Liver (tissue), 9 donors: ENCODE measurements around the gene HEATR3. TPM values are rescaled to one million over a fixed set of nuclear protein-coding genes. Genes with fewer than 3 reads are reported as not detected.

Experiments
- DNase-seq: peaks from one replicate; pipeline ENCODE4 v3.0.0-alpha.2; 2017; ENCODE audit warnings: low spot score
- H3K27ac ChIP-seq, 2 donors: one replicate each; pipeline ENCODE4 v1.7.0; 2013; ENCODE audit warnings: inconsistent platforms in 2 of 2, low read length in 2 of 2, control low read depth in 1 of 2, low read depth in 1 of 2, mild to moderate bottlenecking in 1 of 2
- H3K27me3 ChIP-seq, 4 donors: one replicate each; pipeline versions ENCODE4 v1.6.1 to v1.7.0; 2013; ENCODE audit warnings: low read length in 3 of 4, inconsistent platforms in 1 of 4, mild to moderate bottlenecking in 1 of 4, moderate library complexity in 1 of 4; ENCODE audit not compliant: control insufficient read depth in 4 of 4, insufficient read depth in 4 of 4
- H3K36me3 ChIP-seq, 4 donors: one replicate each; pipeline versions ENCODE4 v1.6.1 to v1.7.0; 2013; ENCODE audit warnings: low read length in 3 of 4, mild to moderate bottlenecking in 3 of 4, low read depth in 1 of 4, moderate library complexity in 1 of 4; ENCODE audit not compliant: control insufficient read depth in 4 of 4, insufficient read depth in 3 of 4
- H3K4me1 ChIP-seq, 4 donors: one replicate each; pipeline versions ENCODE4 v1.6.1 to v1.7.0; 2013; ENCODE audit warnings: low read length in 3 of 4, mild to moderate bottlenecking in 3 of 4, moderate library complexity in 1 of 4; ENCODE audit not compliant: control insufficient read depth in 4 of 4, insufficient read depth in 4 of 4
- H3K4me3 ChIP-seq, 3 donors: one replicate each; pipeline versions ENCODE4 v1.6.1 to v1.7.0; 2013; ENCODE audit warnings: low read length in 3 of 3, control low read depth in 1 of 3, low read depth in 1 of 3, mild to moderate bottlenecking in 1 of 3
- H3K9ac ChIP-seq, 2 donors: one replicate each; pipeline ENCODE4 v1.7.0; 2013; ENCODE audit warnings: low read length in 2 of 2, mild to moderate bottlenecking in 2 of 2, moderate library complexity in 2 of 2, control low read depth in 1 of 2, low read depth in 1 of 2
- H3K9me3 ChIP-seq, 4 donors: one replicate each; pipeline versions ENCODE4 v1.6.1 to v1.7.0; 2013; ENCODE audit warnings: low read length in 3 of 4; ENCODE audit not compliant: control insufficient read depth in 4 of 4
- ATF3 ChIP-seq: IDR thresholded peaks from 2 replicates; pipeline ENCODE4 v1.6.1; 2016; ENCODE audit warnings: antibody characterized with exemption
- HNF4A ChIP-seq, 2 donors: conservative IDR thresholded peaks; 2 replicates each; pipeline ENCODE4 v1.6.1; 2016; ENCODE audit warnings: antibody characterized with exemption in 2 of 2, mild to moderate bottlenecking in 2 of 2
- HNF4G ChIP-seq: IDR thresholded peaks from 2 replicates; pipeline ENCODE4 v1.6.1; 2016; ENCODE audit warnings: antibody characterized with exemption
- JUND ChIP-seq, 2 donors: IDR thresholded peaks; 2 replicates each; pipeline ENCODE4 v1.6.1; 2016; ENCODE audit warnings: antibody characterized with exemption in 2 of 2
- MAX ChIP-seq: IDR thresholded peaks from 2 replicates; pipeline ENCODE4 v1.6.1; 2016; ENCODE audit warnings: antibody characterized with exemption
- REST ChIP-seq: IDR thresholded peaks from 2 replicates; pipeline ENCODE4 v1.6.1; 2016; ENCODE audit warnings: antibody characterized with exemption, mild to moderate bottlenecking
- RXRA ChIP-seq, 2 donors: IDR thresholded peaks; 2 replicates each; pipeline ENCODE4 v1.6.1; 2017 to 2018; ENCODE audit warnings: antibody characterized with exemption in 2 of 2, mild to moderate bottlenecking in 1 of 2
- TAF1 ChIP-seq: conservative IDR thresholded peaks from 2 replicates; pipeline ENCODE4 v1.6.1; 2016; ENCODE audit warnings: antibody characterized with exemption, mild to moderate bottlenecking
- YY1 ChIP-seq: IDR thresholded peaks from 2 replicates; pipeline ENCODE4 v1.6.1; 2016; ENCODE audit warnings: antibody characterized with exemption, mild to moderate bottlenecking
- ZBTB33 ChIP-seq: IDR thresholded peaks from 2 replicates; pipeline ENCODE4 v1.6.1; 2016; ENCODE audit warnings: antibody characterized with exemption
- WGBS: extraction: QIAGEN DNeasy Blood & Tissue Kit; methylation state at CpG from one replicate; pipeline ENCODE4 v1.1.7; 2013; 5-methylcytosine and 5-hydroxymethylcytosine counted together
- polyA plus RNA-seq, 2 donors: library from polyadenylated mRNA; stranded (reverse) in 1 of 2; unstranded in 1 of 2; fragments of 200-250 nt in 1 of 2; fragments of >200 nt in 1 of 2; fragmentation: Nextera tagmentation in 1 of 2; extraction: Ambion mirVana in 1 of 2; gene quantifications; one replicate each; pipeline versions ENCODE4 v1.2.1 to v1.2.3, GENCODE V29; 2013 to 2015
- total RNA-seq, 2 donors: library from RNA; depleted of rRNA; stranded (reverse); fragments of >200 nt; gene quantifications; one replicate each; pipeline ENCODE4 v1.2.3, GENCODE V29; 2014
- donor health status: healthy.
- donor health status: healthy.
- donor health status: healthy.
- donor health status: healthy.
- donor health status: healthy.

HEATR3 gene
- total and polyA plus RNA-seq, 4 donors, result 3.8 to 24.3 (median 9.7) TPM

GRCh38 chr16:50040710-50041109 is 25.1 kb upstream of the HEATR3 start:
- H3K36me3 ChIP-seq, result no peaks in the 10 kb centered on the region
- WGBS, result 65% methylated on average over 1 of the region's 1 CpG
- no peak overlapping the region for H3K9ac ChIP-seq
- no peaks in the 10 kb centered on the region for H3K27me3 ChIP-seq
- H3K4me1 ChIP-seq, result peaks cover 0 to 3% (median 2%) of the 10 kb centered on the region in 4 donors
- H3K27ac ChIP-seq, result no peak overlapping the region
- no peak for TF ChIP-seq TAF1
- no peak for TF ChIP-seq HNF4G
- no peak for TF ChIP-seq HNF4A (conservative IDR thresholded peaks at IDR 0.05)
- no peak for TF ChIP-seq YY1
- DNase-seq, result no peak
- no peaks in the 10 kb centered on the region for H3K9me3 ChIP-seq
- no peak overlapping the region for H3K4me3 ChIP-seq

- Histone ChIP-seq H3K9me3 (no peaks in the 10 kb centered on the region), H3K9ac (no peak overlapping the region), H3K27me3 (no peaks in the 10 kb centered on the region), H3K36me3 (no peaks in the 10 kb centered on the region), H3K4me3 (no peak overlapping the region), H3K27ac (no peak overlapping the region), H3K4me1 (no peaks in the 10 kb centered on the region)
- TF ChIP-seq RXRA (IDR thresholded peaks at IDR 0.05) (no peak), TAF1 (no peak), ATF3 (no peak)
- WGBS, result 94% methylated on average over 5 of the region's 5 CpGs
- DNase-seq, result no peak
Measured at GRCh38 chr16:50043358-50043757, 22.4 kb upstream of the HEATR3 start.

GRCh38 chr16:50045412-50045811 is 20.4 kb upstream of the HEATR3 start:
- no peak overlapping the region for H3K9ac ChIP-seq
- no peaks in the 10 kb centered on the region for H3K4me1 ChIP-seq
- H3K9me3 ChIP-seq, result no peaks in the 10 kb centered on the region
- H3K36me3 ChIP-seq, result no peaks in the 10 kb centered on the region
- WGBS, result 84% methylated on average over 4 of the region's 4 CpGs
- H3K27ac ChIP-seq, result no peak overlapping the region
- no peak for TF ChIP-seq ATF3
- TF ChIP-seq REST, result no peak
- no peak for TF ChIP-seq MAX
- TF ChIP-seq JUND (IDR thresholded peaks at IDR 0.05), result no peak
- no peak for TF ChIP-seq ZBTB33
- TF ChIP-seq HNF4A (conservative IDR thresholded peaks at IDR 0.05), result no peak
- no peak for DNase-seq
- no peak overlapping the region for H3K4me3 ChIP-seq
- no peaks in the 10 kb centered on the region for H3K27me3 ChIP-seq
